Measurements from ENCODE around the gene ZGLP1. TPM values are rescaled to one million over a fixed set of nuclear protein-coding genes. Genes with fewer than 3 reads are reported as not detected.

ZGLP1 gene
- total and polyA plus RNA-seq, 2 of the 13 experiments (the other 11 are each of a cell fraction or from before 2014, with no cell fraction given): 2.4 to 3.0 TPM

GRCh38 chr19:10295847-10296591 lies 13.6 kb downstream of the ZGLP1 start (continued):
- TF ChIP-seq CSRNP2 (CRISPR knock-in tag; conservative IDR thresholded peaks at IDR 0.05; ENCODE audit: low read depth) (0 out of 2 replicates have a peak, but pooled peaks have one; percentile 59), KDM2A (CRISPR knock-in tag; IDR thresholded peaks at IDR 0.05; ENCODE audit: borderline replicate concordance, low read depth) (no peak), SPEN (CRISPR knock-in tag; IDR thresholded peaks at IDR 0.05; ENCODE audit: low read depth) (peak; percentile 63; the same call in 1 of the 2 replicates), ZNF614 (CRISPR knock-in tag; IDR thresholded peaks at IDR 0.05; ENCODE audit: borderline replicate concordance) (no peak), ZFP36L1 (CRISPR knock-in tag; IDR thresholded peaks at IDR 0.05) (no peak), ZSCAN9 (CRISPR knock-in tag; IDR thresholded peaks at IDR 0.05; ENCODE audit: borderline replicate concordance) (no peak), ZNF75D (CRISPR knock-in tag; IDR thresholded peaks at IDR 0.05; ENCODE audit: borderline replicate concordance) (no peak), FOXC1 (CRISPR knock-in tag; IDR thresholded peaks at IDR 0.05; ENCODE audit: borderline replicate concordance) (no peak), MAZ (IDR thresholded peaks at IDR 0.05; ENCODE audit: borderline replicate concordance, low read depth, low read length) (no peak), MAZ (CRISPR knock-in tag; IDR thresholded peaks at IDR 0.05; ENCODE audit: low read depth) (0 out of 2 replicates have a peak, but pooled peaks have one; percentile 45), PRPF4 (IDR thresholded peaks at IDR 0.05; ENCODE audit: low read depth, low read length, poor library complexity, severe bottlenecking) (no peak), LBX2 (CRISPR knock-in tag; IDR thresholded peaks at IDR 0.05; ENCODE audit: borderline replicate concordance) (peak; percentile 94; the same call in 1 of the 2 replicates), ZNF607 (CRISPR knock-in tag; IDR thresholded peaks at IDR 0.05; ENCODE audit: borderline replicate concordance) (0 out of 2 replicates have a peak, but pooled peaks have one; percentile 50), FOXO1 (CRISPR knock-in tag; IDR thresholded peaks at IDR 0.05) (no peak), NR2F2 (IDR thresholded peaks at IDR 0.05; ENCODE audit: borderline replicate concordance, low read depth) (no peak), SAFB2 (CRISPR knock-in tag; IDR thresholded peaks at IDR 0.05; ENCODE audit: borderline replicate concordance, low read depth) (no peak)
- TF ChIP-seq, protein P1, sequence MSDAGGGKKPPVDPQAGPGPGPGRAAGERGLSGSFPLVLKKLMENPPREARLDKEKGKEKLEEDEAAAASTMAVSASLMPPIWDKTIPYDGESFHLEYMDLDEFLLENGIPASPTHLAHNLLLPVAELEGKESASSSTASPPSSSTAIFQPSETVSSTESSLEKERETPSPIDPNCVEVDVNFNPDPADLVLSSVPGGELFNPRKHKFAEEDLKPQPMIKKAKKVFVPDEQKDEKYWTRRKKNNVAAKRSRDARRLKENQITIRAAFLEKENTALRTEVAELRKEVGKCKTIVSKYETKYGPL (CRISPR knock-in tag; IDR thresholded peaks at IDR 0.05): no peak
- TF ChIP-seq, protein P2, sequence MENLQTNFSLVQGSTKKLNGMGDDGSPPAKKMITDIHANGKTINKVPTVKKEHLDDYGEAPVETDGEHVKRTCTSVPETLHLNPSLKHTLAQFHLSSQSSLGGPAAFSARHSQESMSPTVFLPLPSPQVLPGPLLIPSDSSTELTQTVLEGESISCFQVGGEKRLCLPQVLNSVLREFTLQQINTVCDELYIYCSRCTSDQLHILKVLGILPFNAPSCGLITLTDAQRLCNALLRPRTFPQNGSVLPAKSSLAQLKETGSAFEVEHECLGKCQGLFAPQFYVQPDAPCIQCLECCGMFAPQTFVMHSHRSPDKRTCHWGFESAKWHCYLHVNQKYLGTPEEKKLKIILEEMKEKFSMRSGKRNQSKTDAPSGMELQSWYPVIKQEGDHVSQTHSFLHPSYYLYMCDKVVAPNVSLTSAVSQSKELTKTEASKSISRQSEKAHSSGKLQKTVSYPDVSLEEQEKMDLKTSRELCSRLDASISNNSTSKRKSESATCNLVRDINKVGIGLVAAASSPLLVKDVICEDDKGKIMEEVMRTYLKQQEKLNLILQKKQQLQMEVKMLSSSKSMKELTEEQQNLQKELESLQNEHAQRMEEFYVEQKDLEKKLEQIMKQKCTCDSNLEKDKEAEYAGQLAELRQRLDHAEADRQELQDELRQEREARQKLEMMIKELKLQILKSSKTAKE (CRISPR knock-in tag; IDR thresholded peaks at IDR 0.05; ENCODE audit: borderline replicate concordance): peak; percentile 18; the same call in 1 of the 2 replicates

Data from HepG2 (cell line).